Measurements from ENCODE around the gene CDH13.

Gene CDH13

GRCh38 chr16:83623892-83624291, 997.1 kb downstream of the CDH13 start:
- DNase-seq (ENCODE audit: low read depth): no peak

- DNase-seq (ENCODE audit: low read depth): no peak
Measured at GRCh38 chr16:83624429-83625120, 997.8 kb downstream of the CDH13 start.

- DNase-seq (ENCODE audit: low read depth): no peak
Measured at GRCh38 chr16:83626204-83626603, 999.4 kb downstream of the CDH13 start.

- no peak for DNase-seq (ENCODE audit: low read depth)
Measured at GRCh38 chr16:83626676-83627075, 999.9 kb downstream of the CDH13 start.

- DNase-seq (ENCODE audit: low read depth): no peak
Measured at GRCh38 chr16:83627996-83628395, 1001.2 kb downstream of the CDH13 start.

- DNase-seq (ENCODE audit: low read depth): no peak
Measured at GRCh38 chr16:83629426-83629825, 1002.7 kb downstream of the CDH13 start.

- no peak for DNase-seq (ENCODE audit: low read depth)
Measured at GRCh38 chr16:83629836-83630235, 1003.1 kb downstream of the CDH13 start.

GRCh38 chr16:83630979-83631378, 1004.2 kb downstream of the CDH13 start:
- DNase-seq (ENCODE audit: low read depth): no peak

GRCh38 chr16:83633286-83633685, 1006.5 kb downstream of the CDH13 start:
- DNase-seq (ENCODE audit: low read depth): no peak

GRCh38 chr16:83648347-83648746, 1021.6 kb downstream of the CDH13 start:
- DNase-seq (ENCODE audit: low read depth): no peak

GRCh38 chr16:83651871-83652270, 1025.1 kb downstream of the CDH13 start:
- no peak for DNase-seq (ENCODE audit: low read depth)

- no peak for DNase-seq (ENCODE audit: low read depth)
Measured at GRCh38 chr16:83652943-83653342, 1026.2 kb downstream of the CDH13 start.

GRCh38 chr16:83653785-83654184, 1027.0 kb downstream of the CDH13 start:
- DNase-seq (ENCODE audit: low read depth): no peak

- no peak for DNase-seq (ENCODE audit: low read depth)
Measured at GRCh38 chr16:83660282-83660681, 1033.5 kb downstream of the CDH13 start.

- DNase-seq (ENCODE audit: low read depth): no peak
Measured at GRCh38 chr16:83661656-83662055, 1034.9 kb downstream of the CDH13 start.

GRCh38 chr16:83666449-83666848, 1039.7 kb downstream of the CDH13 start:
- DNase-seq (ENCODE audit: low read depth): no peak

GRCh38 chr16:83669456-83669855, 1042.7 kb downstream of the CDH13 start:
- no peak for DNase-seq (ENCODE audit: low read depth)

GRCh38 chr16:83674931-83675535, 1048.3 kb downstream of the CDH13 start:
- no peak for DNase-seq (ENCODE audit: low read depth)

GRCh38 chr16:83676086-83676485, 1049.3 kb downstream of the CDH13 start:
- no peak for DNase-seq (ENCODE audit: low read depth)

GRCh38 chr16:83680980-83681379, 1054.2 kb downstream of the CDH13 start:
- no peak for DNase-seq (ENCODE audit: low read depth)

- no peak for DNase-seq (ENCODE audit: low read depth)
Measured at GRCh38 chr16:83681381-83681956, 1054.7 kb downstream of the CDH13 start.

GRCh38 chr16:83682116-83682867, 1055.5 kb downstream of the CDH13 start:
- DNase-seq (ENCODE audit: low read depth): no peak

GRCh38 chr16:83682868-83683235, 1056.1 kb downstream of the CDH13 start:
- no peak for DNase-seq (ENCODE audit: low read depth)
